Choroid plexus epithelial cell (primary cell): ENCODE results near the gene SATB1.

Experiments used
- DNase-seq: peaks from one replicate; pipeline ENCODE4 v3.0.0-alpha.2; 2010; ENCODE audit warnings: low read depth
- H3K4me3 ChIP-seq: 2 replicates; pipeline ENCODE4 v1.5.1; 2011; ENCODE audit warnings: low read depth, mild to moderate bottlenecking, control low read depth, low read length, moderate library complexity
- TF ChIP-seq, protein P1 (sequence below): conservative IDR thresholded peaks from 2 replicates; pipeline ENCODE4 v1.5.1; 2011; ENCODE audit warnings: low read depth, mild to moderate bottlenecking, control low read depth, inconsistent platforms, low read length, moderate library complexity

Gene SATB1

DNA sequence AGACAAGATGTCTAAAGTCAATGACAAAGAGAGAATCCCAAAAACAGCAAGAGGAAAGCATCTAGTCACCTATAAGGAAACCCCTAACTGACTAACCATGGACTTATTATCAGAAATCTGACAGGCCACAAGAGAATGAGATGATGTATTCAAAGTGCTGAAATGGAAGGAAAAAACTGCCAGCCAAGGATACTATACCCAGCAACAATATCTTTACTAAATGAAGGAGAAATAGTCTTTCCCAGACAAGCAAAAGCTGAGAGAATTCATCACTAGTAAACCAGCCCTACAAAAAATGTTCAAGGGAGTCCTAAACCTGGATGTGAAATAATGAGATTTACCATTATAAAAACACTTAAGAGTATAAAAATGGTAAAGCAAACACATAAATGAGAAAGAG is 128.0 kb downstream of the SATB1 start:
- no peak overlapping the region for H3K4me3 ChIP-seq
- no peak for DNase-seq
- TF ChIP-seq, protein P1, sequence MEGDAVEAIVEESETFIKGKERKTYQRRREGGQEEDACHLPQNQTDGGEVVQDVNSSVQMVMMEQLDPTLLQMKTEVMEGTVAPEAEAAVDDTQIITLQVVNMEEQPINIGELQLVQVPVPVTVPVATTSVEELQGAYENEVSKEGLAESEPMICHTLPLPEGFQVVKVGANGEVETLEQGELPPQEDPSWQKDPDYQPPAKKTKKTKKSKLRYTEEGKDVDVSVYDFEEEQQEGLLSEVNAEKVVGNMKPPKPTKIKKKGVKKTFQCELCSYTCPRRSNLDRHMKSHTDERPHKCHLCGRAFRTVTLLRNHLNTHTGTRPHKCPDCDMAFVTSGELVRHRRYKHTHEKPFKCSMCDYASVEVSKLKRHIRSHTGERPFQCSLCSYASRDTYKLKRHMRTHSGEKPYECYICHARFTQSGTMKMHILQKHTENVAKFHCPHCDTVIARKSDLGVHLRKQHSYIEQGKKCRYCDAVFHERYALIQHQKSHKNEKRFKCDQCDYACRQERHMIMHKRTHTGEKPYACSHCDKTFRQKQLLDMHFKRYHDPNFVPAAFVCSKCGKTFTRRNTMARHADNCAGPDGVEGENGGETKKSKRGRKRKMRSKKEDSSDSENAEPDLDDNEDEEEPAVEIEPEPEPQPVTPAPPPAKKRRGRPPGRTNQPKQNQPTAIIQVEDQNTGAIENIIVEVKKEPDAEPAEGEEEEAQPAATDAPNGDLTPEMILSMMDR: no peak
